SKM-1 treated with dmso at 0.1 percent for 144 hours (cell line): Measurements from ENCODE around the gene SPATA31C1.
"Not testable (repeated sequence)": the region's sequence is repeated elsewhere in the genome, so short reads cannot be mapped to it uniquely, and the experiment has no call there.

Experiments
- DNase-seq: peaks from one replicate; lab custom pipeline; 2025; ENCODE audit not compliant: unreplicated experiment; lab: John Stamatoyannopoulos, UW

Gene SPATA31C1

DNA sequence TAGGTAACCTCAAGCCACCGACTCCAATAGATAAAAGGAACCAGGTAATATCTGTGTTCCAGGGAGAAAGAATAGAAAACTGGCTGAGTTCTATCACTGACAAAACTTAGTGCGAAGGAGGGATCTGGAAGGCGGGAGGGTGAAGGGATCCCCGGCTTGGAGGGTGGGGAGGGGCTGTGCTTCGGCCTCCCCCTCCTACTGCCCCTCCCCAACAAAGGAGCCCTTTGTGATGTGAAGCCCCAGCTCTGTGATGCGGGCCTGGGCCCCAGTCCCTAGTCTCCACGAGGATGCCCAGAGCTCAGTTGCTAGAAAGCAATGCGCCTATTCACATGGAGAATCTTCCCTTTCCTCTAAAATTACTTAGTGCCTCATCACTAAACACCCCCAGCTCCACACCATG, at the start of gene SPATA31C1:
TSS of gene SPATA31C1 (plus strand) at position 301 of the 400 bp plus-strand sequence.
- not testable (repeated sequence) for DNase-seq

DNA sequence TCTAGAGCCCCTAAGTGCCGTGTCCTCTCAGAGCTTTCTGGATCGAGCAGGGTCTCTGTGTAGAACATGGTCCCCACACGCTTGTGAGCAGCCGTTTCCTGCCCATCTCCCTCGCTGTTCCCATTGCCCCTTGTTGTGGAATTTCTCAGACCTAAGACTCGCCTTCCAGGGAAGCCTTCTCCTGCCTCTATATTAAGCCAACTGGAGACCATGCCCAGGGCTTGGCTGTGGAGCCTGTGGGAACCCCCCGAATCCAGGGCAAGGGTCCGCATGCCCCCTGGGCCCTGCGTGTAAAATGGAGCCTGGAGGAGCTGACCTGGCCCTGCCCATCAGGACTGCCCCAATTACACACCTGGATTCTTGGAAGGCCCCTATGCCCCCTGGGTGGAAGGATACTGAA, 49.6 kb upstream of the SPATA31C1 start:
- no peak for DNase-seq

DNA sequence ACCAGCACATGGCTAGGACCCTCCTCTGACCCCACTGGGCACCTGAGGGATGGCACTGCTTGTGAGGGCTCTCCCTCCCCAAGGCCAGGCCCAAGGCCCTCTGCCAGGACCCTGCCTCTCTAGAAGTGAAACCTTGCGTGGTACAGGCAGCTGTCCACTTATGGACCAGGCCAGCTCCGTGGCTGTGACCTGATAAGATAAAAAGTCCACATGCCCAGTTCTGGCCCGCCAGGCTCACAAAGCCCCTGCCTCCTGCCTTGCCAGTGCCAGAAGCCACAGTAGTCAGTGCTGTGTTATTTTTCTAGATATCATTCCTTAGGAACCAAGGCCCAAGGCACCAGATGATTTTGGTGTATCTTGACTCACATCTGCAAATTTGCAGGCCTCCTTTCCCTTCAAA, 49.1 kb upstream of the SPATA31C1 start:
- no peak for DNase-seq

DNA sequence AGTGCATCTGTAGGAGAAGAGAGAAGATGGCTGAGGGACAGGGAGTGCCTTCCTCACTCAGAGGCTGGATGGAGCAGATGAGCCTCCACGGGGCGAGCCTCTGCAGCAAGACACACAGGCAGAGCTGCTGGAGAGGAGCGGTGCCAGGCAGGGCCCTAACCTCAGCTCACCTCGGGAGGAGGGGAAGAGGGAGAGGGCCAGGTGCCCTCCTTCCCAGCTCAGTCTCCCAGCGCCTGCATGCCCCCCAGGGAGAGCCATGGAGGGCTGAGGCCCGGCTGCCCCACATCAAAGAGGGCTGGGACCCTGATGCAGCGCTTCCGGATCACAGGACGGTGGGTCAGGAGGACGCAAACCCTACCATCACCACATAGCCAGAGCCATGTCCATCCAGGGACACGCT, 48.7 kb upstream of the SPATA31C1 start:
- no peak for DNase-seq

DNA sequence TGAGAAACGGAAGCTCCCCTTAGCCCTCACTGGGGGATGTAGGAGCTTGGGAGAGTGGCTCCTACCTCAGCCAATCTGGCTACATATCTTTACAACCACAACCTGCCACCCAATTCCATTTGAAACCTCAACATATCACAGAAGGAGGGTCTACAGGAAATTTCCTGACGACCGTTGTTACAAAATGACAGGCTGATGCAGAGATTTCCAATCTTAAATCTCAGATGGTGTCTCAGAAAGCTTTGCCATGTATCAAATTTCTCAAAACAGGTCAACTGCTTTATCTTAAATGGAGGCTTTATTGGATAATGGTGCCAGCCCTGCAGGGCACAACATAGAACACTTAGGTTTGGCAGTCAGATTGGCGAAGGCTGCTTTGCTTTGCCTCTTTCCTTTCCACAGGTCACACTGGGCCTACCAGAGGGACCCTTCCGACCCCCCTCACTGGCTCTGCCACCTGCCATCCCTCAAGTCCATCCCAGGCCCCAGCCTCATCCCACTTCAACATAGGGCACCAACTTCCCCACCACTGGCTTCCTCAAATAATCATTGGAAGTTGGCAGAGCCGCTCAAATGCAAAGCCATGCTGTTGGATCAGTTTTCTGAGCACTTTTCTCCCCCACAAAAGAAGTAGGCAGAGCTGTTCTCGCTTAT, 46.2 kb upstream of the SPATA31C1 start:
- DNase-seq = no peak

DNA sequence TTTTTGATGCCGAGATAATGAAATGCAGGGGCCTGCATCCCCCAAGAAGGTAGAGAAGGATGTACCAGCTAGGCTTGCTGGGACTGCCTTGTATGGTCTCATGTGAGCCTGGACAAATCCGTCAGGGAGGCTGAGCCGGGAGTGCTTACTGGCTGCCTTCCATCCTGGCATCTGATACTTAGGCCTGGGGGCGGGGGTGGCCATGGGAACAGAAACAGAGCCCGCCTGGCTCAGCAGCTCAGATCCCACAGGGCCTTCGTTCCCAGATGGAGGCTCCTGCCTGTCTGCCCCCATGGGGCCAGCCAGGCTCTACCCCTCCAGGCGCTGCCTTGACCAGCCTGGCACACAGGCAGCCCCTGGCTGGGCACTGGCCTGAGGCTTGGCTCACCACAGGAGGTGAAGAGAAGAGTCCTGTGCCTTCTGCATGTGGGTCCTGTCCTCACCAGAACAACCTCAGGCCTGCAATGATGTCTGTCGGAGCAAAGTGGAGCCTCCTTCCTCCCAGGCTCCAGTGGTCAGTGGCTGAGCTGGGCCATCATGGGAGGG, 45.6 kb upstream of the SPATA31C1 start:
- DNase-seq = no peak

DNA sequence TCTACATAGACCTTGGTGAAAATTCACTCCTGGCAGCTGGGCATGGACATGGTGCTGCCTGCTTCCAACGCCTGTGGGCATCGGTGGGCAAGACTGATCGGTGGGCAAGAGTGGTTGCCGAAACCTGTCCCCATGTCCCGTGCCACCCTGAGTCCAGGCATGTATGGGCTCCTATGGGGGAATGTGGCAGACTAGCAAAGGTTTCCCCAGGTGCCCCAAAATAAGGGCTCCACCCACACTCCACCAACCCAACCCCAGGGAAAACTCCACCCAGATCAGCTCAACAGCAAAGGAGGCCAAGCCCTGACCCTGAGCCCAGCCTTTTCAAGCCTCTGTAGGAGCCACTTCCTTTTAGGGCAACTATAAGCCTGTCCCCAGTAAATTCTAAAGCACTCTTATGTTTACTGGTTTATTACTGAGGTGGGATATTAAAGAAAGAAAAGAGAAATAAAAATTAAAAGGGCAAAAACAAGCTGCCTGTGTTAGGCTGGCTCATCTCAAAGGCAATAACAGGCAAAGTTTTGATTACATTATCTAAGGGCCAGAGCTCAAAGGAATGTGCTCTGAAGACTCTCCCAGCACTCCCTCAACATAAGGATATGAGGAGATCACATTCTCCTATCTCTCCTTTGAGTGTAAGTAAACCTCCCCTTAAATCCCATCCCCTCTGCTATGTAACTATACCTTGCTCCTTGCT, 44.0 kb upstream of the SPATA31C1 start:
- DNase-seq = no peak

- no peak for DNase-seq
Measured at GRCh38 chr9:87874304-87874623, 43.5 kb upstream of the SPATA31C1 start.

DNA sequence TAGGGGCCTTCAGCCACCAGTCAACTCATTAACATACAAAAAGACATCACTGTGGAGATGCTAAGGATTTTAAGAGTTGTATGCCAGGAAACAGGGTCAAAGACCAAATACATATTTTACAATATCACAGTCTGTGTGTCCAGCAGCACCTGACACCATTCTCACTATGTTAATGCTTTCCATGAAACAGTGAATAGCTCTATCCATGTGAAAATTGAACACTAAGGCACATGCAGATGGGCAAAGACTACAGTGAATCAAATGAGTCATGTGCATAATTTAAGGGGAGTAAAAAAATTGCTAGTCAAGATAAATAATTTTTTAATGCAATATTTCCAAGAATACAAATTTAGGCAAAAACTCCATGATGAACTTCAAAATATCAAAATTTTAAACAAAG, 42.7 kb upstream of the SPATA31C1 start:
- DNase-seq = no peak

DNA sequence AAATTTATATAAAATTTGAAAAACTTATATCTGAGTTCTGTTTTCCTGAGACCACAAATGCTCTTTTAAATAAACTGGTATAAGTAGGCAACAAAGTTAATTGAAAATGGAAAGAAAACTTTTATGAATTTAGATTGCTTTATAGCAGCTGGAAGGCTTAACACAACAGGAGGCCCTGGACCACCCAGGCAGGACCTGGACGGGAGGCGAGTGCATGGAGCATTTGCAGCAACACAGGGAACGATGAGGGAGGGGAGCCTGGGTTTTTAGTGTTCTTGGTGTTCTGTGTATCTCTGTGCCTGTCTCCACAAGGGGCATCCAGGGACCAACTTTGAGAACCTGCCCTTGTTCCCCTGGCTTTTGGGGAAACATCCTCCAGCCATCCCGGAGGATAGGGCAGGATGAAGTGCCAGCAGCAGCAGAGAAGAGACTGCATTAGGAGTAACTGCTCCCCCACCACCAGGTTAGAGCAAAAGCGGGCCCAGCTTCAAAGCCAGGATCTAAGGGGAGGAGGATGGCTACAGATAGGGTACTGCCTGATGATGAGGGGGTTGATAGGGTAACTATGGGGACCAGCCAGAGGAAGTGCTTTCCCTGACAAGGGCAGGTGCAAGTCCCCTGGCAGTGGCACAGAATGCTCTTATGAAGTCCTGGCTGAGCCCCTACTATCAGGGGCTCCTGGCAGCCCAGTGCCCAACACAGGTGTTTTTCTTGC, 41.8 kb upstream of the SPATA31C1 start:
- DNase-seq = no peak

GRCh38 chr9:87876708-87877107, 41.1 kb upstream of the SPATA31C1 start:
- DNase-seq = no peak

DNA sequence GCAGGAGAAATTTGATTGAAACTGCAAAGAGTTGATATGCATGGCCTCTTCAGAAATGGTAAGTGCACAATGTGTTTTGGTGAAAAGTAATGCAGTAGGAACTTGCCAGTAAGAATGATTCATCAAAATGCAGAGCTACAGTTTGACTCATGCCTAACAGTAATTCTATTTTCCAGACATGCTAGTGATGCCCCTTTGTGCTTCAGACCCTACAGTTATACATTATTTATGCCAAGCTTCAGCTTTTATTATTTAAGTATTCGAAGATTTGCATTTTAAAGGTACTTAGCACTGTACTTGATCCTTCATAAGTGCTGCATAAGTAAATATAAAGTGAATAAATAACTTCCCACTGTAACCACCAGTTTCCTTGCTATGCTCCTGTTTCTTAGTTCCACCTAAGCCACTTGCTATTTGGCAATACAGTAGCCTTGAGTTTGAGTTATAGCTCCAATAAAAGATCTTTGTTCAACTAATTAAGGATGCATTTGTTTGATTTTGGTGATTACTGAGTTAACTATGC, 38.7 kb upstream of the SPATA31C1 start:
- DNase-seq = no peak

DNA sequence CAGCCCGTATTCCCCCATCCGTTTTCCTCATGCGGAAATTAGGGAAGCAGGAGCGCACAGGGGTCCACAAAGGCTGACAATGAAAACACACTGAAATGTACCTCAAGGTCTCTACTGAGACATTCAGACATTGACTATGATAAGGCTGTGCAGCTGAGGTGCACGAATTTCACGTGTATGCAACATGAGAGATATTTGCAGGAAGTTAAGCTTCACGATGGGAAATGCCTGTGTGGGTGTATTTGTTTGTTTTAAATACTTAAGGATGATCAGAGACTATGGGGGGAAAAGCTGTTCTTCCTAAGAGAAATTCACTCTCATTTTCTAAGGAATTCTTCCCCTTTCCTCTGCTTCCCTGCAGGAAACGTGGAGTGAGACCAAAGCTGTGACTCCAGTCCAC, 37.6 kb upstream of the SPATA31C1 start:
- DNase-seq = no peak

GRCh38 chr9:87880683-87881082, 37.1 kb upstream of the SPATA31C1 start:
- no peak for DNase-seq

GRCh38 chr9:87882627-87883026, 35.1 kb upstream of the SPATA31C1 start, which contains the start of gene SPATA31E1:
SPATA31E1 (plus strand) TSS chr9:87882877; CDS start chr9:87882892, 15 bp downstream.
- no peak for DNase-seq

- no peak for DNase-seq
Measured at GRCh38 chr9:87883274-87883673, 34.5 kb upstream of the SPATA31C1 start.

DNA sequence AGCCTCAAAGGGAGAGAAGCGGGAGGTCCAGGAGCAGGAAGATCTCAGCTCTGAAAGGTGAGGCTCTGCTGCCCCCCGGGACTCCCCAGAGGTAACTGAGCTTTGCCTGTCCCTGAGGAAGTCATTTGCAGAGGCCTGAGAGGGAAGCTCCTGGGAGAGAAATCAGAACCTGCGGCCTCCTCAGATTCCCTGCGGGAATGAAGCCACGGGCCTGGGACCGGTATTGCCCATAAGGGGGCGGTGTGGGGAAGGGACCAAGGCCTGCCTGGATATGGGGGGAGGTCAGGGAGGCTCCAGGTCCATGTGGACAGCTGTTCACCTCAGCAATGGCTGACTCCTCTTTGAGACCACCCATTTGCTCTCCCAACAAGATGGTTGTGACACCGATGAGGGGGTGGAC, 33.8 kb upstream of the SPATA31C1 start:
- no peak for DNase-seq

- no peak for DNase-seq
Measured at GRCh38 chr9:87884578-87885459, 32.9 kb upstream of the SPATA31C1 start.

GRCh38 chr9:87885484-87886189, 32.1 kb upstream of the SPATA31C1 start:
- no peak for DNase-seq
